Measurements from ENCODE around the gene FAM76A.
"Not testable (repeated sequence)": the region's sequence is repeated elsewhere in the genome, so short reads cannot be mapped to it uniquely, and the experiment has no call there.

Gene FAM76A

GRCh38 chr1:27726173-27727044 is 648 bp downstream of the FAM76A start:
- DNase-seq: peak in 1 of 2 donors; percentile 49

- no peak for DNase-seq
Measured at GRCh38 chr1:27727126-27727525, 1.4 kb downstream of the FAM76A start.

- DNase-seq: no peak
Measured at GRCh38 chr1:27736252-27736651, 10.5 kb downstream of the FAM76A start.

GRCh38 chr1:27741121-27741520 is 15.4 kb downstream of the FAM76A start:
- DNase-seq: no peak

GRCh38 chr1:27744556-27744955 is 18.8 kb downstream of the FAM76A start:
- no peak for DNase-seq

- DNase-seq: no peak
Measured at GRCh38 chr1:27745466-27745865, 19.7 kb downstream of the FAM76A start.

- DNase-seq: no peak
Measured at GRCh38 chr1:27752360-27752759, 26.6 kb downstream of the FAM76A start.

- no peak for DNase-seq
Measured at GRCh38 chr1:27755286-27755685, 29.5 kb downstream of the FAM76A start.

- no peak for DNase-seq
Measured at GRCh38 chr1:27755865-27756264, 30.1 kb downstream of the FAM76A start.

GRCh38 chr1:27759236-27759635 is 33.5 kb downstream of the FAM76A start:
- DNase-seq: no peak

GRCh38 chr1:27760426-27760825 is 34.7 kb downstream of the FAM76A start:
- no peak for DNase-seq

- no peak for DNase-seq
Measured at GRCh38 chr1:27762033-27762432, 36.3 kb downstream of the FAM76A start.

GRCh38 chr1:27763358-27763757 is 37.6 kb downstream of the FAM76A start:
- DNase-seq: no peak

GRCh38 chr1:27770293-27770830 is 44.6 kb downstream of the FAM76A start:
- no peak for DNase-seq

- no peak for DNase-seq
Measured at GRCh38 chr1:27772036-27772931, 46.5 kb downstream of the FAM76A start.

GRCh38 chr1:27772932-27773825 is 47.4 kb downstream of the FAM76A start, which contains the start of gene STX12:
Gene STX12, plus strand, starts transcription at chr1:27773219. Its CDS starts 89 bp downstream, at chr1:27773308.
- DNase-seq: peak; percentile 99 to 100

GRCh38 chr1:27773826-27774445 is 48.2 kb downstream of the FAM76A start:
- DNase-seq: no peak

- DNase-seq: no peak
Measured at GRCh38 chr1:27774654-27775053, 48.9 kb downstream of the FAM76A start.

- not testable (repeated sequence) for DNase-seq
Measured at GRCh38 chr1:27775336-27775735, 49.6 kb downstream of the FAM76A start.

GRCh38 chr1:27776276-27776675 is 50.5 kb downstream of the FAM76A start:
- not testable (repeated sequence) for DNase-seq

- no peak for DNase-seq
Measured at GRCh38 chr1:27778056-27778455, 52.3 kb downstream of the FAM76A start.

- no peak for DNase-seq
Measured at GRCh38 chr1:27779122-27779521, 53.4 kb downstream of the FAM76A start.
